GM23338 (cell line): ENCODE results near the gene BGLAP. TPM values are rescaled to one million over a fixed set of nuclear protein-coding genes. Genes with fewer than 3 reads are reported as not detected.

Experiments
- ATAC-seq: fragments of 200-7000 bp; cut with Tn5 transposase; 3 replicates; pipeline ENCODE4 v1.9.1; 2020
- DNase-seq: peaks from one replicate; pipeline ENCODE4 v3.0.0-alpha.2; 2015; ENCODE audit warnings: low spot score
- H2AFZ ChIP-seq: fragments of 200-600 bp; sonication (generic); 2 replicates; pipeline ENCODE4 v1.8.0; 2016; ENCODE audit warnings: antibody characterized with exemption, mild to moderate bottlenecking, moderate library complexity
- H3F3A ChIP-seq: fragments of 200-600 bp; sonication (generic); replicated peaks from 2 replicates; pipeline ENCODE4 v1.8.0; 2017; ENCODE audit warnings: antibody characterized with exemption, mixed run types, low read depth
- H3K27ac ChIP-seq: fragments of 200-600 bp; sonication (generic); 2 replicates; pipeline ENCODE4 v1.6.1; 2016; ENCODE audit warnings: low read depth
- H3K27me3 ChIP-seq: fragments of 200-600 bp; sonication (generic); 2 replicates; pipeline ENCODE4 v1.8.0; 2016; ENCODE audit warnings: mild to moderate bottlenecking, mixed run types, moderate library complexity; ENCODE audit not compliant: insufficient read depth
- H3K36me3 ChIP-seq: fragments of 200-600 bp; sonication (generic); 2 replicates; pipeline ENCODE4 v1.8.0; 2016; ENCODE audit warnings: mild to moderate bottlenecking; ENCODE audit not compliant: insufficient read depth
- H3K4me1 ChIP-seq: fragments of 200-600 bp; sonication (generic); 2 replicates; pipeline ENCODE4 v1.8.0; 2016; ENCODE audit warnings: mild to moderate bottlenecking, moderate library complexity; ENCODE audit not compliant: insufficient read depth
- H3K4me2 ChIP-seq: fragments of 200-600 bp; sonication (generic); 2 replicates; pipeline ENCODE4 v1.7.1; 2017; ENCODE audit warnings: mixed run types
- H3K4me3 ChIP-seq: fragments of 200-600 bp; sonication (generic); 2 replicates; pipeline ENCODE4 v1.6.1; 2016; ENCODE audit warnings: mixed run types
- H3K79me2 ChIP-seq: fragments of 200-600 bp; sonication (generic); replicated peaks from 2 replicates; pipeline ENCODE4 v1.8.0; 2017; ENCODE audit warnings: mild to moderate bottlenecking; ENCODE audit not compliant: insufficient read depth
- H3K9me2 ChIP-seq: fragments of 200-600 bp; sonication (generic); 2 replicates; pipeline ENCODE4 v1.8.0; 2017; ENCODE audit not compliant: insufficient read depth
- H4K20me1 ChIP-seq: fragments of 200-600 bp; sonication (generic); replicated peaks from 2 replicates; pipeline ENCODE4 v1.8.0; 2017; ENCODE audit warnings: mild to moderate bottlenecking; ENCODE audit not compliant: insufficient read depth
- H3K27ac Mint-ChIP-seq: 2 replicates; pipeline ENCODE4 v1.8.0; 2020; ENCODE audit warnings: inconsistent platforms, mild to moderate bottlenecking, moderate library complexity, mixed read lengths
- H3K27me3 Mint-ChIP-seq: 3 replicates; pipeline ENCODE4 v1.8.0; 2022; ENCODE audit warnings: low read depth, mild to moderate bottlenecking, moderate library complexity, mixed read lengths, inconsistent platforms; ENCODE audit not compliant: insufficient read depth, poor library complexity
- H3K36me3 Mint-ChIP-seq: 3 replicates; pipeline ENCODE4 v1.8.0; 2021; ENCODE audit warnings: low read depth, mild to moderate bottlenecking, inconsistent platforms, moderate library complexity, mixed read lengths
- H3K4me1 Mint-ChIP-seq: 3 replicates; pipeline ENCODE4 v1.8.0; 2020; ENCODE audit warnings: mild to moderate bottlenecking, inconsistent platforms, mixed read lengths
- H3K4me3 Mint-ChIP-seq: 3 replicates; pipeline ENCODE4 v1.8.0; 2021; ENCODE audit warnings: moderate library complexity, mild to moderate bottlenecking, inconsistent platforms, mixed read lengths
- H3K9me3 Mint-ChIP-seq: 3 replicates; pipeline ENCODE4 v1.8.0; 2020; ENCODE audit warnings: moderate library complexity, mild to moderate bottlenecking, inconsistent platforms, mixed read lengths
- CREB1 ChIP-seq: fragments of 250-450 bp; sonication (Bioruptor Pico); IDR thresholded peaks from 2 replicates; pipeline ENCODE4 v1.5.0; 2020; ENCODE audit warnings: low read depth, mild to moderate bottlenecking, moderate library complexity
- EZH2 ChIP-seq: fragments of 200-600 bp; sonication (generic); IDR thresholded peaks from one replicate; pipeline ENCODE4 v1.8.0; 2017; ENCODE audit warnings: antibody characterized with exemption, mild to moderate bottlenecking, low read depth; ENCODE audit not compliant: unreplicated experiment
- EZH2phosphoT487 ChIP-seq: fragments of 200-600 bp; sonication (generic); IDR thresholded peaks from one replicate; pipeline ENCODE4 v1.8.1; 2018; ENCODE audit warnings: antibody characterized with exemption; ENCODE audit not compliant: unreplicated experiment
- JUNB ChIP-seq: IDR thresholded peaks from one replicate; pipeline ENCODE4 v1.6.1; 2016; ENCODE audit warnings: antibody characterized with exemption; ENCODE audit not compliant: unreplicated experiment
- NANOG ChIP-seq: IDR thresholded peaks from 2 replicates; pipeline ENCODE4 v1.6.1; 2016; ENCODE audit warnings: antibody characterized with exemption, borderline replicate concordance
- POLR2AphosphoS5 ChIP-seq: IDR thresholded peaks from 2 replicates; pipeline ENCODE4 v1.6.1; 2016; ENCODE audit warnings: antibody characterized with exemption, low read depth
- REST ChIP-seq: IDR thresholded peaks from one replicate; pipeline ENCODE4 v1.6.1; 2018; ENCODE audit warnings: antibody characterized with exemption; ENCODE audit not compliant: unreplicated experiment
- STAT1 ChIP-seq: IDR thresholded peaks from one replicate; pipeline ENCODE4 v1.6.1; 2016; ENCODE audit warnings: antibody characterized with exemption; ENCODE audit not compliant: unreplicated experiment
- ZNF114 ChIP-seq: fragments of 250-450 bp; sonication (Bioruptor Pico); IDR thresholded peaks from 2 replicates; pipeline ENCODE4 v1.5.0; 2020; ENCODE audit warnings: mild to moderate bottlenecking, moderate library complexity
- ZNF331 ChIP-seq: fragments of 250-450 bp; sonication (Bioruptor Pico); IDR thresholded peaks from 2 replicates; pipeline ENCODE4 v1.5.0; 2020; ENCODE audit warnings: low read depth, mild to moderate bottlenecking, moderate library complexity
- polyA plus RNA-seq: library from polyadenylated mRNA; unstranded; fragments of >200 nt; fragmentation: Nextera tagmentation; extraction: Ambion mirVana; gene quantifications from 2 replicates; pipeline ENCODE4 v1.2.1, GENCODE V29; 2016
- total RNA-seq: library from RNA; depleted of rRNA; stranded (reverse); fragments of >200 nt; shearing (Covaris generic); gene quantifications from 2 replicates; pipeline ENCODE4 v1.2.3, GENCODE V29; 2014
- TF ChIP-seq, protein P1 (sequence below), 2 experiments: fragments of 200-600 bp in 1 of 2; sonication (generic) in 1 of 2; conservative IDR thresholded peaks; 2 replicates each; pipeline versions ENCODE4 v1.5.1 to v1.6.1; 2016 to 2017; ENCODE audit warnings: antibody characterized with exemption in 2 of 2, low read depth in 2 of 2, mild to moderate bottlenecking in 2 of 2, moderate library complexity in 1 of 2
- TF ChIP-seq, protein P2 (sequence below): IDR thresholded peaks from 2 replicates; pipeline ENCODE4 v1.6.1; 2016; ENCODE audit warnings: antibody characterized with exemption
- TF ChIP-seq, protein P3 (sequence below): fragments of 250-450 bp; sonication (Bioruptor Pico); IDR thresholded peaks from 2 replicates; pipeline ENCODE4 v1.5.0; 2020; ENCODE audit warnings: mild to moderate bottlenecking, moderate library complexity

BGLAP gene
- total and polyA plus RNA-seq, 2 experiments from 2014 or later: 0.36 to 0.42 TPM

- H2AFZ ChIP-seq: no peak overlapping the region
- H3K9me2 ChIP-seq: no peaks in the 10 kb centered on the region
- H3K4me3 ChIP-seq: no peak overlapping the region
- no peaks in the 10 kb centered on the region for H3K27me3 ChIP-seq
- H3K79me2 ChIP-seq: 0 out of 2 replicates have a peak, but pooled peaks cover 5% of the 10 kb centered on the region
- ATAC-seq: no peak
- H3K9me3 Mint-ChIP-seq: no peaks in the 10 kb centered on the region
- peaks cover 33% of the 10 kb centered on the region for H3K36me3 Mint-ChIP-seq
- TF ChIP-seq STAT1 (no peak), POLR2AphosphoS5 (no peak), EZH2 (no peak), NANOG (no peak), ZNF331 (CRISPR knock-in tag) (no peak), EZH2phosphoT487 (no peak), ZNF114 (CRISPR knock-in tag) (no peak), REST (no peak), CREB1 (no peak), JUNB (no peak)
- TF ChIP-seq, protein P1, sequence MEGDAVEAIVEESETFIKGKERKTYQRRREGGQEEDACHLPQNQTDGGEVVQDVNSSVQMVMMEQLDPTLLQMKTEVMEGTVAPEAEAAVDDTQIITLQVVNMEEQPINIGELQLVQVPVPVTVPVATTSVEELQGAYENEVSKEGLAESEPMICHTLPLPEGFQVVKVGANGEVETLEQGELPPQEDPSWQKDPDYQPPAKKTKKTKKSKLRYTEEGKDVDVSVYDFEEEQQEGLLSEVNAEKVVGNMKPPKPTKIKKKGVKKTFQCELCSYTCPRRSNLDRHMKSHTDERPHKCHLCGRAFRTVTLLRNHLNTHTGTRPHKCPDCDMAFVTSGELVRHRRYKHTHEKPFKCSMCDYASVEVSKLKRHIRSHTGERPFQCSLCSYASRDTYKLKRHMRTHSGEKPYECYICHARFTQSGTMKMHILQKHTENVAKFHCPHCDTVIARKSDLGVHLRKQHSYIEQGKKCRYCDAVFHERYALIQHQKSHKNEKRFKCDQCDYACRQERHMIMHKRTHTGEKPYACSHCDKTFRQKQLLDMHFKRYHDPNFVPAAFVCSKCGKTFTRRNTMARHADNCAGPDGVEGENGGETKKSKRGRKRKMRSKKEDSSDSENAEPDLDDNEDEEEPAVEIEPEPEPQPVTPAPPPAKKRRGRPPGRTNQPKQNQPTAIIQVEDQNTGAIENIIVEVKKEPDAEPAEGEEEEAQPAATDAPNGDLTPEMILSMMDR (conservative IDR thresholded peaks at IDR 0.05; ENCODE audit: low read depth in 2 of 2): no peak
- TF ChIP-seq, protein P2, sequence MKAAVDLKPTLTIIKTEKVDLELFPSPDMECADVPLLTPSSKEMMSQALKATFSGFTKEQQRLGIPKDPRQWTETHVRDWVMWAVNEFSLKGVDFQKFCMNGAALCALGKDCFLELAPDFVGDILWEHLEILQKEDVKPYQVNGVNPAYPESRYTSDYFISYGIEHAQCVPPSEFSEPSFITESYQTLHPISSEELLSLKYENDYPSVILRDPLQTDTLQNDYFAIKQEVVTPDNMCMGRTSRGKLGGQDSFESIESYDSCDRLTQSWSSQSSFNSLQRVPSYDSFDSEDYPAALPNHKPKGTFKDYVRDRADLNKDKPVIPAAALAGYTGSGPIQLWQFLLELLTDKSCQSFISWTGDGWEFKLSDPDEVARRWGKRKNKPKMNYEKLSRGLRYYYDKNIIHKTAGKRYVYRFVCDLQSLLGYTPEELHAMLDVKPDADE: no peak
- TF ChIP-seq, protein P3, sequence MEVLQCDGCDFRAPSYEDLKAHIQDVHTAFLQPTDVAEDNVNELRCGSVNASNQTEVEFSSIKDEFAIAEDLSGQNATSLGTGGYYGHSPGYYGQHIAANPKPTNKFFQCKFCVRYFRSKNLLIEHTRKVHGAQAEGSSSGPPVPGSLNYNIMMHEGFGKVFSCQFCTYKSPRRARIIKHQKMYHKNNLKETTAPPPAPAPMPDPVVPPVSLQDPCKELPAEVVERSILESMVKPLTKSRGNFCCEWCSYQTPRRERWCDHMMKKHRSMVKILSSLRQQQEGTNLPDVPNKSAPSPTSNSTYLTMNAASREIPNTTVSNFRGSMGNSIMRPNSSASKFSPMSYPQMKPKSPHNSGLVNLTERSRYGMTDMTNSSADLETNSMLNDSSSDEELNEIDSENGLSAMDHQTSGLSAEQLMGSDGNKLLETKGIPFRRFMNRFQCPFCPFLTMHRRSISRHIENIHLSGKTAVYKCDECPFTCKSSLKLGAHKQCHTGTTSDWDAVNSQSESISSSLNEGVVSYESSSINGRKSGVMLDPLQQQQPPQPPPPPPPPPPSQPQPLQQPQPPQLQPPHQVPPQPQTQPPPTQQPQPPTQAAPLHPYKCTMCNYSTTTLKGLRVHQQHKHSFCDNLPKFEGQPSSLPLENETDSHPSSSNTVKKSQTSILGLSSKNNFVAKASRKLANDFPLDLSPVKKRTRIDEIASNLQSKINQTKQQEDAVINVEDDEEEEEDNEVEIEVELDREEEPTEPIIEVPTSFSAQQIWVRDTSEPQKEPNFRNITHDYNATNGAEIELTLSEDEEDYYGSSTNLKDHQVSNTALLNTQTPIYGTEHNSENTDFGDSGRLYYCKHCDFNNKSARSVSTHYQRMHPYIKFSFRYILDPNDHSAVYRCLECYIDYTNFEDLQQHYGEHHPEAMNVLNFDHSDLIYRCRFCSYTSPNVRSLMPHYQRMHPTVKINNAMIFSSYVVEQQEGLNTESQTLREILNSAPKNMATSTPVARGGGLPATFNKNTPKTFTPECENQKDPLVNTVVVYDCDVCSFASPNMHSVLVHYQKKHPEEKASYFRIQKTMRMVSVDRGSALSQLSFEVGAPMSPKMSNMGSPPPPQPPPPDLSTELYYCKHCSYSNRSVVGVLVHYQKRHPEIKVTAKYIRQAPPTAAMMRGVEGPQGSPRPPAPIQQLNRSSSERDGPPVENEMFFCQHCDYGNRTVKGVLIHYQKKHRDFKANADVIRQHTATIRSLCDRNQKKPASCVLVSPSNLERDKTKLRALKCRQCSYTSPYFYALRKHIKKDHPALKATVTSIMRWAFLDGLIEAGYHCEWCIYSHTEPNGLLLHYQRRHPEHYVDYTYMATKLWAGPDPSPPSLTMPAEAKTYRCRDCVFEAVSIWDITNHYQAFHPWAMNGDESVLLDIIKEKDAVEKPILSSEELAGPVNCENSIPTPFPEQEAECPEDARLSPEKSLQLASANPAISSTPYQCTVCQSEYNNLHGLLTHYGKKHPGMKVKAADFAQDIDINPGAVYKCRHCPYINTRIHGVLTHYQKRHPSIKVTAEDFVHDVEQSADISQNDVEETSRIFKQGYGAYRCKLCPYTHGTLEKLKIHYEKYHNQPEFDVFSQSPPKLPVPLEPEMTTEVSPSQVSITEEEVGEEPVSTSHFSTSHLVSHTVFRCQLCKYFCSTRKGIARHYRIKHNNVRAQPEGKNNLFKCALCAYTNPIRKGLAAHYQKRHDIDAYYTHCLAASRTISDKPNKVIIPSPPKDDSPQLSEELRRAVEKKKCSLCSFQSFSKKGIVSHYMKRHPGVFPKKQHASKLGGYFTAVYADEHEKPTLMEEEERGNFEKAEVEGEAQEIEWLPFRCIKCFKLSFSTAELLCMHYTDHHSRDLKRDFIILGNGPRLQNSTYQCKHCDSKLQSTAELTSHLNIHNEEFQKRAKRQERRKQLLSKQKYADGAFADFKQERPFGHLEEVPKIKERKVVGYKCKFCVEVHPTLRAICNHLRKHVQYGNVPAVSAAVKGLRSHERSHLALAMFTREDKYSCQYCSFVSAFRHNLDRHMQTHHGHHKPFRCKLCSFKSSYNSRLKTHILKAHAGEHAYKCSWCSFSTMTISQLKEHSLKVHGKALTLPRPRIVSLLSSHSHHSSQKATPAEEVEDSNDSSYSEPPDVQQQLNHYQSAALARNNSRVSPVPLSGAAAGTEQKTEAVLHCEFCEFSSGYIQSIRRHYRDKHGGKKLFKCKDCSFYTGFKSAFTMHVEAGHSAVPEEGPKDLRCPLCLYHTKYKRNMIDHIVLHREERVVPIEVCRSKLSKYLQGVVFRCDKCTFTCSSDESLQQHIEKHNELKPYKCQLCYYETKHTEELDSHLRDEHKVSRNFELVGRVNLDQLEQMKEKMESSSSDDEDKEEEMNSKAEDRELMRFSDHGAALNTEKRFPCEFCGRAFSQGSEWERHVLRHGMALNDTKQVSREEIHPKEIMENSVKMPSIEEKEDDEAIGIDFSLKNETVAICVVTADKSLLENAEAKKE (CRISPR knock-in tag): no peak
- H3K4me2 ChIP-seq: no peak overlapping the region
- peaks cover 1% of the 10 kb centered on the region; the same call in 2 of the 3 replicates for H3K4me1 Mint-ChIP-seq
- H3K4me3 Mint-ChIP-seq: no peak overlapping the region
- no peaks in the 10 kb centered on the region for H3K4me1 ChIP-seq
- no peak for DNase-seq
- H3K27ac ChIP-seq: peak overlapping the region; percentile 47; the same call in 1 of the 2 replicates
- H3F3A ChIP-seq: peaks cover 18% of the 10 kb centered on the region; the same call in 1 of the 2 replicates
- peaks cover 11% of the 10 kb centered on the region; the same call in 1 of the 2 replicates for H3K36me3 ChIP-seq
- H3K27me3 Mint-ChIP-seq: peaks cover 6% of the 10 kb centered on the region
- no peak overlapping the region for H3K27ac Mint-ChIP-seq
- H4K20me1 ChIP-seq: no peaks in the 10 kb centered on the region
These were observed 11.5 kb upstream of the BGLAP start for GRCh38 chr1:156230473-156230837.
